H1 (cell line): ENCODE measurements around the gene IZUMO4. TPM values are rescaled to one million over a fixed set of nuclear protein-coding genes. Genes with fewer than 3 reads are reported as not detected.

Source experiments
- CTCF ChIA-PET: fragments of 300-600 bp; sonication (Branson Sonifier 250); formaldehyde crosslinking; loops from one replicate; lab custom pipeline; 2021; ENCODE audit not compliant: partially characterized antibody; lab: Charles Lee
- POLR2A ChIA-PET: fragments of 300-600 bp; sonication (Branson Sonifier 250); formaldehyde crosslinking; loops from one replicate; lab custom pipeline; 2021; ENCODE audit warnings: inconsistent platforms; ENCODE audit not compliant: partially characterized antibody; lab: Charles Lee
- DNase-seq, 2 experiments: peaks; one replicate each; pipeline versions ENCODE4 v3.0.0 to v3.0.0-alpha.2; 2010 to 2022; ENCODE audit warnings: low spot score in 2 of 2, low read depth in 1 of 2, mixed read lengths in 1 of 2
- FAIRE-seq: peaks from 2 replicates; lab custom pipeline; 2011; peaks lifted over from hg19 to GRCh38; lab: Jason Lieb, UNC
- H2AFZ ChIP-seq: 2 replicates; pipeline ENCODE4 v1.8.1; 2012; ENCODE audit warnings: low read length, inconsistent platforms
- H2AK5ac ChIP-seq: 2 replicates; pipeline ENCODE4 v1.6.1; 2013; ENCODE audit warnings: low read depth, low read length
- H2BK120ac ChIP-seq: replicated peaks from 2 replicates; pipeline ENCODE3; 2013; ENCODE audit warnings: low read depth, low read length, inconsistent platforms
- H2BK12ac ChIP-seq: 2 replicates; pipeline ENCODE4 v1.6.1; 2013; ENCODE audit warnings: low read depth, low read length
- H2BK15ac ChIP-seq: 2 replicates; pipeline ENCODE4 v1.6.1; 2013; ENCODE audit warnings: low read length
- H2BK20ac ChIP-seq: 2 replicates; pipeline ENCODE4 v1.6.1; 2013; ENCODE audit warnings: low read length
- H2BK5ac ChIP-seq: 2 replicates; pipeline ENCODE4 v1.6.1; 2013; ENCODE audit warnings: low read depth, low read length
- H3K14ac ChIP-seq: 2 replicates; pipeline ENCODE4 v1.6.1; 2013; ENCODE audit warnings: inconsistent platforms; ENCODE audit not compliant: insufficient read length
- H3K18ac ChIP-seq: 2 replicates; pipeline ENCODE4 v1.6.1; 2013; ENCODE audit warnings: low read length; ENCODE audit errors: extremely low read depth
- H3K23ac ChIP-seq: 2 replicates; pipeline ENCODE4 v1.6.1; 2013; ENCODE audit warnings: inconsistent platforms; ENCODE audit not compliant: insufficient read length
- H3K23me2 ChIP-seq: 2 replicates; pipeline ENCODE4 v1.6.1; 2013; ENCODE audit warnings: low read depth, low read length
- H3K27ac ChIP-seq: 2 replicates; pipeline ENCODE4 v1.6.1; 2011; ENCODE audit warnings: low read depth, low read length, inconsistent platforms
- H3K27me3 ChIP-seq, 4 experiments: replicated peaks in 1 of 4; 1 replicate in 1 of 4; 2 replicates in 3 of 4; pipeline versions ENCODE4 v1.6.1 to v1.8.1; 2011 to 2013; ENCODE audit warnings: low read length in 3 of 4, mild to moderate bottlenecking in 3 of 4, inconsistent platforms in 2 of 4, mixed read lengths in 2 of 4, moderate library complexity in 1 of 4; ENCODE audit not compliant: control insufficient read depth in 3 of 4, insufficient read depth in 3 of 4; ENCODE audit errors: extremely low read depth in 1 of 4
- H3K36me3 ChIP-seq, 4 experiments: 2 replicates each; pipeline versions ENCODE4 v1.6.1 to v1.8.1; 2011 to 2013; ENCODE audit warnings: mild to moderate bottlenecking in 4 of 4, low read length in 3 of 4, moderate library complexity in 2 of 4, control low read depth in 1 of 4, inconsistent platforms in 1 of 4; ENCODE audit not compliant: insufficient read depth in 4 of 4, control insufficient read depth in 2 of 4
- H3K4ac ChIP-seq: replicated peaks from 2 replicates; pipeline ENCODE3; 2013; ENCODE audit warnings: low read length, low read depth, mixed read lengths, inconsistent platforms; ENCODE audit not compliant: insufficient read length
- H3K4me1 ChIP-seq, 4 experiments: replicated peaks in 1 of 4; 1 replicate in 1 of 4; 2 replicates in 3 of 4; pipeline versions ENCODE4 v1.6.1 to v1.8.1; 2011 to 2013; ENCODE audit warnings: low read length in 3 of 4, inconsistent platforms in 2 of 4, mixed read lengths in 1 of 4; ENCODE audit not compliant: insufficient read depth in 4 of 4, control insufficient read depth in 3 of 4
- H3K4me2 ChIP-seq, 2 experiments: 2 replicates each; pipeline versions ENCODE4 v1.6.1 to v1.8.1; 2011 to 2013; ENCODE audit warnings: low read depth in 2 of 2, low read length in 2 of 2, control low read depth in 1 of 2, inconsistent platforms in 1 of 2, mild to moderate bottlenecking in 1 of 2; ENCODE audit not compliant: insufficient read depth in 1 of 2
- H3K4me3 ChIP-seq, 4 experiments: fragments of 200-600, 300-600 bp in 1 of 4; sonication (generic), shearing (Covaris generic), sonication (Bioruptor Twin) in 1 of 4; 2 replicates each; pipeline versions ENCODE4 v1.5.1 to v1.8.1; 2011 to 2016; ENCODE audit warnings: low read length in 4 of 4, low read depth in 3 of 4, control low read depth in 2 of 4, inconsistent platforms in 2 of 4, mild to moderate bottlenecking in 2 of 4, mixed read lengths in 1 of 4, moderate library complexity in 1 of 4; ENCODE audit not compliant: insufficient read depth in 2 of 4; ENCODE audit errors: extremely low read depth in 1 of 4
- H3K56ac ChIP-seq: replicated peaks from 2 replicates; pipeline ENCODE3; 2013; ENCODE audit warnings: low read depth, mild to moderate bottlenecking, mixed read lengths, low read length, inconsistent platforms; ENCODE audit not compliant: insufficient read length
- H3K79me1 ChIP-seq: 2 replicates; pipeline ENCODE4 v1.6.1; 2013; ENCODE audit warnings: low read depth, low read length, control low read depth
- H3K79me2 ChIP-seq, 2 experiments: 2 replicates each; pipeline versions ENCODE4 v1.6.1 to v1.8.1; 2012 to 2013; ENCODE audit warnings: low read length in 2 of 2, mild to moderate bottlenecking in 2 of 2, inconsistent platforms in 1 of 2; ENCODE audit not compliant: insufficient read depth in 2 of 2, control insufficient read depth in 1 of 2
- H3K9ac ChIP-seq, 4 experiments: replicated peaks in 1 of 4; 1 replicate in 1 of 4; 2 replicates in 3 of 4; pipeline versions ENCODE4 v1.6.1 to v1.8.1; 2011 to 2013; ENCODE audit warnings: low read depth in 3 of 4, low read length in 3 of 4, control low read depth in 2 of 4, mild to moderate bottlenecking in 2 of 4, moderate library complexity in 2 of 4, inconsistent platforms in 1 of 4; ENCODE audit errors: extremely low read depth in 1 of 4
- H3K9me3 ChIP-seq, 2 experiments: 2 replicates each; pipeline versions ENCODE4 v1.6.1 to v1.8.1; 2012 to 2013; ENCODE audit warnings: mild to moderate bottlenecking in 2 of 2, moderate library complexity in 2 of 2, control low read depth in 1 of 2, inconsistent platforms in 1 of 2, low read depth in 1 of 2, low read length in 1 of 2, mixed read lengths in 1 of 2; ENCODE audit not compliant: insufficient read depth in 2 of 2
- H4K20me1 ChIP-seq, 2 experiments: replicated peaks in 1 of 2; 2 replicates each; pipeline versions ENCODE3 to v1.8.1; 2011 to 2013; ENCODE audit warnings: inconsistent platforms in 2 of 2, low read length in 2 of 2, mild to moderate bottlenecking in 1 of 2; ENCODE audit not compliant: insufficient read depth in 2 of 2, control insufficient read depth in 1 of 2
- H4K5ac ChIP-seq: 2 replicates; pipeline ENCODE4 v1.6.1; 2013; ENCODE audit warnings: low read length, low read depth, mixed read lengths, inconsistent platforms; ENCODE audit not compliant: insufficient read length
- H4K8ac ChIP-seq: 2 replicates; pipeline ENCODE4 v1.8.0; 2013; ENCODE audit warnings: mild to moderate bottlenecking, moderate library complexity, low read length, inconsistent platforms; ENCODE audit not compliant: insufficient read depth; ENCODE audit errors: extremely low read depth
- H4K91ac ChIP-seq: replicated peaks from 2 replicates; pipeline ENCODE3; 2013; ENCODE audit warnings: low read length, mixed read lengths, inconsistent platforms; ENCODE audit not compliant: insufficient read length
- ATF2 ChIP-seq: IDR thresholded peaks from 2 replicates; pipeline ENCODE4 v1.6.1; 2012; ENCODE audit warnings: low read length, inconsistent platforms
- CTCF ChIP-seq, 3 experiments: IDR thresholded peaks; 1 replicate in 2 of 3; 2 replicates in 1 of 3; pipeline versions ENCODE4 v1.5.1 to v1.6.1; 2011; ENCODE audit warnings: low read length in 3 of 3, mild to moderate bottlenecking in 3 of 3, inconsistent platforms in 2 of 3, low read depth in 1 of 3, moderate library complexity in 1 of 3; ENCODE audit not compliant: insufficient read depth in 1 of 3; ENCODE audit errors: control extremely low read depth in 1 of 3
- GTF2F1 ChIP-seq: IDR thresholded peaks from 2 replicates; pipeline ENCODE4 v1.6.1; 2012; ENCODE audit warnings: low read depth, low read length, improper control_type of control experiment, borderline replicate concordance
- WGBS, 2 experiments: shearing (Covaris generic) in 1 of 2; methylation state at CpG; one replicate each; pipeline versions ENCODE4 v1.1.6 to v1.1.7; 2013 to 2015; ENCODE audit warnings: low lambda C conversion rate in 2 of 2, mixed read lengths in 2 of 2, inconsistent platforms in 1 of 2, low coverage in 1 of 2, missing lambda C conversion rate in 1 of 2; ENCODE audit not compliant: insufficient replicate concordance in 2 of 2, insufficient coverage in 1 of 2, insufficient read length in 1 of 2; ENCODE audit errors: extremely low coverage in 1 of 2, missing lambda C conversion rate in 1 of 2; 5-methylcytosine and 5-hydroxymethylcytosine counted together
- polyA plus RNA-seq, 7 experiments: library from polyadenylated mRNA; depleted of rRNA in 3 of 7; stranded (reverse) in 5 of 7; unstranded in 2 of 7; fragments of >200 nt in 5 of 7; fragments of 200-250 nt in 2 of 7; gene quantifications; 1 replicate in 5 of 7; 2 replicates in 1 of 7; 4 replicates in 1 of 7; pipeline versions ENCODE4 v1.2.1 to v1.2.3, GENCODE V29; 2011 to 2013; ENCODE audit warnings: missing spikeins in 2 of 7, mixed read lengths in 2 of 7
- total RNA-seq: library from RNA; stranded (reverse); fragmentation: NEBNext Ultra II Directional; extraction: Animal tissue kit (Norgen Biotek cat#: 25700); gene quantifications from 2 replicates; pipeline ENCODE4 v1.2.1, GENCODE V29; 2021

IZUMO4 gene
- total and polyA plus RNA-seq, 2 of the 8 experiments (the other 6 are each of a cell fraction or from before 2014, with no cell fraction given): 1.8 to 1.9 TPM

- Histone ChIP-seq H3K79me2 (no peaks in the 10 kb centered on the region), H2BK20ac (no peak overlapping the region), H3K27ac (no peak overlapping the region), H3K4me3 (no peak overlapping the region), H2BK120ac (no peak overlapping the region), H3K23ac (no peak overlapping the region), H4K5ac (no peak overlapping the region), H3K23me2 (no peaks in the 10 kb centered on the region), H3K4me1 (no peaks in the 10 kb centered on the region), H4K91ac (no peak overlapping the region), H2AK5ac (no peak overlapping the region)
- WGBS, 2 experiments: 93% methylated on average over 21 of the region's 23 CpGs; no CpG with 5 or more reads in 1 of the 2 experiments
- POLR2A ChIA-PET: interaction anchor here (1.0 to 1.9 kb wide), 3 partner anchors 9 to 159 kb away, joined by 3 to 4 read pairs (median 4); no protein-coding TSS in a partner anchor
- no peak for DNase-seq
- no peak for FAIRE-seq
- no peak for TF ChIP-seq GTF2F1
- no peak for TF ChIP-seq CTCF (IDR thresholded peaks at IDR 0.05; ENCODE audit: control extremely low read depth in 1 of 3, insufficient read depth in 1 of 3, low read depth in 1 of 3, low read length in 3 of 3)
- no peak for TF ChIP-seq ATF2
- TF ChIP-seq, all 59 proteins: peak for 0
- Histone ChIP-seq H3K79me1 (no peaks in the 10 kb centered on the region; the same call in none of the 2 replicates), H3K14ac (no peak overlapping the region), H2BK12ac (no peak overlapping the region), H2BK5ac (no peak overlapping the region), H2AFZ (no peak overlapping the region), H3K4me2 (no peak overlapping the region), H3K18ac (no peak overlapping the region), H3K4ac (no peak overlapping the region), H2BK15ac (no peak overlapping the region), H3K27me3 (no peaks in the 10 kb centered on the region), H3K9ac (no peak overlapping the region), H4K20me1 (peaks cover 9 to 24% of the 10 kb centered on the region in 2 experiments), H3K36me3 (peaks cover 63 to 99% (median 93%) of the 10 kb centered on the region in 4 experiments), H4K8ac (no peak overlapping the region), H3K56ac (no peak overlapping the region), H3K9me3 (no peaks in the 10 kb centered on the region; a peak in 1 of 4 replicates)
- CTCF ChIA-PET: interaction anchor here (0.6 to 2.4 kb wide), 4 partner anchors 11 to 260 kb away, joined by 3 to 8 read pairs (median 3); no protein-coding TSS in a partner anchor
Measured at GRCh38 chr19:2112516-2113320, 16.0 kb downstream of the IZUMO4 start.
